Loucy (cell line): Measurements from ENCODE around the gene PPP4C.

ENCODE experiments used
- CTCF ChIP-seq: fragments of 200-600 bp; sonication (generic); conservative IDR thresholded peaks from 2 replicates; pipeline ENCODE4 v1.5.1; 2014; ENCODE audit warnings: mild to moderate bottlenecking, antibody characterized with exemption, low read length
- EZH2phosphoT487 ChIP-seq: fragments of 200-600 bp; IDR thresholded peaks from 2 replicates; pipeline ENCODE4 v1.6.1; 2018; ENCODE audit warnings: antibody characterized with exemption, mild to moderate bottlenecking, moderate library complexity, borderline replicate concordance

GRCh38 chr16:30084096-30084815 lies 8.5 kb downstream of the PPP4C start:
- TF ChIP-seq CTCF: no peak
- TF ChIP-seq EZH2phosphoT487: no peak
